Kidney epithelial cell (primary cell): ENCODE data around the gene HES5. TPM values are rescaled to one million over a fixed set of nuclear protein-coding genes. Genes with fewer than 3 reads are reported as not detected.
"Not testable (repeated sequence)": the region's sequence is repeated elsewhere in the genome, so short reads cannot be mapped to it uniquely, and the experiment has no call there.

Experiments used
- DNase-seq: peaks from one replicate; pipeline ENCODE4 v3.0.0-alpha.2; 2010; ENCODE audit warnings: low read depth
- H3K27me3 ChIP-seq: 2 replicates; pipeline ENCODE4 v1.6.0; 2011; ENCODE audit warnings: low read length; ENCODE audit not compliant: control insufficient read depth, insufficient read depth
- H3K36me3 ChIP-seq: 2 replicates; pipeline ENCODE4 v1.5.1; 2011; ENCODE audit warnings: low read length; ENCODE audit not compliant: control insufficient read depth, insufficient read depth
- H3K4me3 ChIP-seq: 2 replicates; pipeline ENCODE4 v1.5.1; 2011; ENCODE audit warnings: low read depth, mild to moderate bottlenecking, control low read depth, low read length
- total RNA-seq: library from RNA; depleted of rRNA; stranded (reverse); fragments of >200 nt; gene quantifications from 2 replicates; pipeline ENCODE4 v1.2.3, GENCODE V29; 2015
- TF ChIP-seq, protein P1 (sequence below): IDR thresholded peaks from 2 replicates; pipeline ENCODE4 v1.5.1; 2011; ENCODE audit warnings: mild to moderate bottlenecking, moderate library complexity, low read length, control low read depth, inconsistent platforms; ENCODE audit not compliant: insufficient read depth, poor library complexity, severe bottlenecking

Gene HES5
- total RNA-seq, 1 donor from 2014 or later = 0.71 TPM

DNA sequence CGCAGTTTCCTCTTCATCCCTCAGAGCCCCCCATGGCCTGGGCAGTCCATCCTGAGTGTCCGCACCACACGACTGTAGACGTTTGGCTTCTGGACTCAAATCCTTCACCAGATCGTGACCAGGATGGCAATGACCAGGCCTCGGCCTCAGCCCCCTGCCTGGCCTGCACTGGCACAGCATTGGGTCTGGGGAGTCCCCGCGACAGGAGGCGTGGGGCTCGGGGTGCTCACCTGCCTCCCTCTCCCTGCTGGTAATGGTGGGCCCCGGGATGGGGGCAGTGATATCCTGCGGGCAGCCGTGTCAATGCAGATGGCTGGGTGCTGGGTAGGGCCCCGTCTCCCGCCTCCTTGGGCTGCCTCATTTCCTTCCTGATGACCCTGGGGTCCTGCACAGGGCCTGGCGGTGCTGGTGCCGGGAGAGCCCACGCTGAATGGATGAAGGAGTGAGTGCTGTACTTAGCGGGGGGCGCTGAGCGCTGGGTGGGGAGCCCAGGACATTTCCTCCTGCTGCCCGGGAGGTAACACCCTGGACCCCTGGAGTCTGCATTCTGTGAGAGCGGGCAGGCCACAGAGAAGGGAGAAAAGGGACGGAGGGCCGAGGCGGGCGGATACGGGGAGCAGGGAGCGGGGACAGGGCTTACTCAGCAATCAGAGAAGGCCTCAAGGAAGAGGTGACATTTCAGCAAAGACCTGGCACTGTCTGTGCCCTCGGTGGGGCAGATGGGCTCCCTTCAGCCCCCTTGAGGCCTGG lies 24.0 kb upstream of the HES5 start:
- TF ChIP-seq, protein P1, sequence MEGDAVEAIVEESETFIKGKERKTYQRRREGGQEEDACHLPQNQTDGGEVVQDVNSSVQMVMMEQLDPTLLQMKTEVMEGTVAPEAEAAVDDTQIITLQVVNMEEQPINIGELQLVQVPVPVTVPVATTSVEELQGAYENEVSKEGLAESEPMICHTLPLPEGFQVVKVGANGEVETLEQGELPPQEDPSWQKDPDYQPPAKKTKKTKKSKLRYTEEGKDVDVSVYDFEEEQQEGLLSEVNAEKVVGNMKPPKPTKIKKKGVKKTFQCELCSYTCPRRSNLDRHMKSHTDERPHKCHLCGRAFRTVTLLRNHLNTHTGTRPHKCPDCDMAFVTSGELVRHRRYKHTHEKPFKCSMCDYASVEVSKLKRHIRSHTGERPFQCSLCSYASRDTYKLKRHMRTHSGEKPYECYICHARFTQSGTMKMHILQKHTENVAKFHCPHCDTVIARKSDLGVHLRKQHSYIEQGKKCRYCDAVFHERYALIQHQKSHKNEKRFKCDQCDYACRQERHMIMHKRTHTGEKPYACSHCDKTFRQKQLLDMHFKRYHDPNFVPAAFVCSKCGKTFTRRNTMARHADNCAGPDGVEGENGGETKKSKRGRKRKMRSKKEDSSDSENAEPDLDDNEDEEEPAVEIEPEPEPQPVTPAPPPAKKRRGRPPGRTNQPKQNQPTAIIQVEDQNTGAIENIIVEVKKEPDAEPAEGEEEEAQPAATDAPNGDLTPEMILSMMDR = no peak
- H3K36me3 ChIP-seq = no peaks in the 10 kb centered on the region
- H3K27me3 ChIP-seq = peaks cover 12% of the 10 kb centered on the region
- no peak overlapping the region for H3K4me3 ChIP-seq
- no peak for DNase-seq

DNA sequence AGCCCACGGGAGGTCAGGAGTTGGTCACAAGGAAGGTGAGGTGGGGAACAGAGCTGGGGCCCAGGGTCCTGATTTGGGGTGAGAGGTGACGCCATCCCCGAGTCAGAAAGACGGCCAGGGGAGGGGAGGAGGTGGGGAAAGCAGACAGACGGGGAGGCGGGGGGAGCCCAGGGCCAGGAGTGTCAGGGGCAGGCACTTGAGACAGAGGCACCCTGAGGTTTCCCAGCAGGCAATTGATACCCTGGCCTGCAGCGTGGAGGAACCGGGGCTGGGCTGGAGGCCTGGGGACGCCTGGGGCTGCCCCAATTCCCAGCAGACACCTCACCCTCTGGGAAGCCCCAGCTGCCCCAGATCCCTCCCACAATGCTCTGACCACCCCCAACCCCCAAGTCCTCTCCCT lies 23.0 kb upstream of the HES5 start:
- not testable (repeated sequence) for H3K36me3 ChIP-seq, DNase-seq, H3K4me3 ChIP-seq
- H3K27me3 ChIP-seq = peaks cover 12% of the 10 kb centered on the region

DNA sequence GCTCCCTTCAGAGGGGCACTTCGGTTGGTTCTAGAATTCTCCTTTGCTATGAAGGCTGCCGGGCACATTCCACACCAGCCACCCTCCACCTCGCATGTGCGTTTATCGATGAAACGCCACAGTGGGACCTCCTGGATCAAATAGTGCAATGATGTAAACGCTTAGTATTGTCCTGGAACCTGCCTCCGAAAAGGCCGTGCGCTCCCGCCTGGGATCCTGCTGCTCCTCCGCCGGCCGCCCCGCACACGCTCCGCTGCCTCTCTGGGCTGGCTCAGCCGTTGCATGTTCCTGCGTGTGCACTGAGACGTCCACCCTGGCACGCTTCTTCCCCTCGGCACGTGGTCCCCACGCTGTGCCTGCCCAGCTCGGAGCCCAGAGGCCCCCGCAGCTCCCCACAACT lies 22.1 kb upstream of the HES5 start:
- TF ChIP-seq, protein P1 = no peak
- H3K36me3 ChIP-seq = no peaks in the 10 kb centered on the region

DNA sequence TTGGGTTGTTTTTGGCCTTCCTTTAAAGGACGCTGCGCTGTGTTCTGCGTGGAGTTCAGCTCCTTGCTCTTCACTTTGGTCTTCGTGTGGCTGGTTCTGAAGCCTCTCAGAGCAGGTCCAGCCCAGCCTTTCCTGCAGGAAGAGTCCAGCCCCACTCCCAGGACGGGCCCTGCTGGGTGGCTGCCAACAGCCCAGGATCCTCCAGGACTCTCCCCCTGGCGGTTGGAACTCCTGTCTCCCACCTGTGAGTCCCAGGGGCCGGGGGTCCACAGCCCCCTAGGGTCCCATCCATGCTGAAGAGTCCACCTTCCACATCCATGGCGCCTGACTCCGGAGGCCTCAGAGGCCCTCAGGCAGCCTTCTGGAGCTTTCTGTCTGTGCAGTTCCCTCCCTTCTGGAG lies 21.5 kb upstream of the HES5 start:
- DNase-seq, H3K36me3 ChIP-seq, H3K4me3 ChIP-seq: not testable (repeated sequence)
- H3K27me3 ChIP-seq = peaks cover 12% of the 10 kb centered on the region

More for the DNA sequence above, 22.1 kb upstream of the HES5 start:
- Histone ChIP-seq H3K4me3 (no peak overlapping the region), H3K27me3 (peaks cover 12% of the 10 kb centered on the region)
- DNase-seq = no peak

DNA sequence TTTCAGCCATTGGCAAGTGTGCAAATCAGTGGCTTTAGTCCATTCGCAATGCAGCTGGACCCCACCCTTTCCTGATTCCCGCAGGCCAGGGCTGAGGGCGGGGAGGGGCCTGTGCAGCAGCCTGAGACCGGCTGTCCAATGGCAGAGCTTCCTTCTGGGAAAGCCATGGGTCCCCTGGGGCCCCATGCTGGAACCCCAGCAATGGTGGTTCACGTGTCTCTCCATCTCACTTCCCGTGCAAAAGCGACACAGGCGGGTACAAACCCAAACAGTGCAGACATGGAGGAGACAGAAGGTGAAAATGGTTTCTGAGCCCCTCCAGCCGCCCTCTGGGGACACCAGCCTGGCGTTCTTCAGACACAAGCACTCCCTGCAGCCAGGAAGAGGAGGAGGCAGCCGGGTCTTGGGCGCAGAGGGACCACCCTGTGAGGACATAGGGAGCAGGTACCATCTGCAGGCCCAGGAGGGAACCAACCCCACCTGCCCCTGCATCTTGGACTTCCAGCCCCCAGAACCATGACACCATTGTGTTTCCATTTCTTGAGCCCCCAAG lies 20.3 kb upstream of the HES5 start:
- H3K4me3 ChIP-seq, H3K36me3 ChIP-seq, DNase-seq, H3K27me3 ChIP-seq: not testable (repeated sequence)

DNA sequence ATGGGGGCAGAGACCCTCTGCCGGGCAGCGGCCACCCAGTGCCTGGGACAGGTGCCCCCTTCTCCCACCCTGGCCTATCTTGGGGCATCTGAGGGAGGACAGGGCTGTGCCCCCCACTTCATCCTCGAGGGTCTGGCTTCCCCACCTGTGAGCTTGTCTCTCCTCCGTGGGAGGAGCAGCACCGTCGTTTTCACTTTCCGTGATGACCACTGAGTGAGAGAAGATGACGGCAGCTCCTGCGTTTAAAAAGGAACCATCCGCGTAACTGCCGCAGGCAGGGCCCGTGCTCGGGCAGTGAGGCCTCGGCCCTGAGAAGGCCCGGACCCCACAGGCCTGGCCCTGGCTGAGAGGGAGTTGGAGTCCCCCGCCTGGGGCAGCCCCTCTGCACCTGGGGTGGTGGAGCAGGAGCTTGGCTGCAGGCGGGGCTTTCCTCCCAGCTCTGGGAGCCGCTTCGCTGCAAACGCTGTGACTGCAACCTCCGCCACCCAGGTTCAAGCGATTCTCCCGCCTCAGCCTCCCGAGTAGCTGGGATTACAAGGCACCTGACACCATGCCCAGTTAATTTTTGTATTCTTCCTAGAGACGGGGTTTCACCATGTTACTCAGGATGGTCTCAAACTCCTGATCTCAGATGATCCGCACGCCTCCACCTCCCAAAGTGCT lies 19.4 kb upstream of the HES5 start:
- DNase-seq, H3K27me3 ChIP-seq, H3K36me3 ChIP-seq, H3K4me3 ChIP-seq: not testable (repeated sequence)

DNA sequence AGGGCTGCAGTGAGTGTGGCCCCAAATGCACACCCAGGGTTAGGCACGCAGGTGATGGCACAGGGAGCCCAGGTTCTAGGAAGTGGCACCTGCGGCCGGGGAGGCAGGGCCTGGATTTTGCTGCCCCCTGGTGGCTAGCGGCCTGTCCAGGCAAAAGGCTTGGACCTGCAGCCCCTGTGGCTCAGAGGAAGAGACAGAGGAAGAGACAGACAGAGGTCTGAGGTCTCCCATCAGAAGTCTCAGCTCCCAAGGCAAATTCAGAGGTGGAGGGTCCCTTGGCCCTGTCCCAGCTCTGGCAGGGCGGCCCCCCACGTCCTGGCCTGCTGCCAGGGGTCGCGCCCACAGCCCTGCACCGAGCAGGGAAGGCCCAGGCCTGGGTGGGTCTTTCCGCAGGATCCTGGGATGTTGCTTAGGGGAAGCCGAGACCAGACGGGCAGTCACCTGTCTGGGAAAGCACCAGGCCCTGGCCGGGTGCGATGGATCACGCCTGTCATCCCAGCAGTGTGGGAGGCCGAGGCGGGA lies 18.1 kb upstream of the HES5 start:
- DNase-seq = no peak
- H3K36me3 ChIP-seq = no peaks in the 10 kb centered on the region
- H3K4me3 ChIP-seq = no peak overlapping the region
- peaks cover 5% of the 10 kb centered on the region for H3K27me3 ChIP-seq
- TF ChIP-seq, protein P1 = peak; percentile 97
